ENCODE measurements around the gene CCDC141. TPM values are rescaled to one million over a fixed set of nuclear protein-coding genes. Genes with fewer than 3 reads are reported as not detected.
A peak's percentile ranks its signal among the peaks of the same experiment; 100 is the strongest.
"Not testable (repeated sequence)": the region's sequence is repeated elsewhere in the genome, so short reads cannot be mapped to it uniquely, and the experiment has no call there.

CCDC141 gene
- total RNA-seq, 4 donors from 2014 or later: 1.7 to 7.7 (median 3.9) TPM

GRCh38 chr2:179051250-179051649, 1.3 kb upstream of the CCDC141 start:
- H3K27ac ChIP-seq: no peak overlapping the region
- no peak overlapping the region for H3K4me3 ChIP-seq
- TF ChIP-seq EP300 (IDR thresholded peaks at IDR 0.05): no peak
- TF ChIP-seq CTCF (IDR thresholded peaks at IDR 0.05): no peak
- no peak for TF ChIP-seq POLR2A (IDR thresholded peaks at IDR 0.05)
- DNase-seq (ENCODE audit: low spot score in 2 of 2): no peak
- peaks cover 0 to 28% (median 7%) of the 10 kb centered on the region in 4 donors for H3K4me1 ChIP-seq
- 54 to 59% methylated on average over 4 of the region's 4 CpGs for WGBS, 2 donors
- no peaks in the 10 kb centered on the region for H3K9me3 ChIP-seq
- H3K36me3 ChIP-seq: no peaks in the 10 kb centered on the region
- no peaks in the 10 kb centered on the region for H3K27me3 ChIP-seq

GRCh38 chr2:179050755-179051154, 818 bp upstream of the CCDC141 start:
- no peaks in the 10 kb centered on the region for H3K27me3 ChIP-seq
- no peak overlapping the region for H3K4me3 ChIP-seq
- TF ChIP-seq POLR2A (IDR thresholded peaks at IDR 0.05) (no peak), EP300 (IDR thresholded peaks at IDR 0.05) (no peak), CTCF (IDR thresholded peaks at IDR 0.05) (no peak)
- peaks cover 0 to 28% (median 7%) of the 10 kb centered on the region in 4 donors for H3K4me1 ChIP-seq
- no peak overlapping the region for H3K27ac ChIP-seq
- no peak for DNase-seq (ENCODE audit: low spot score in 2 of 2)
- no peaks in the 10 kb centered on the region for H3K36me3 ChIP-seq
- no peaks in the 10 kb centered on the region for H3K9me3 ChIP-seq

DNA sequence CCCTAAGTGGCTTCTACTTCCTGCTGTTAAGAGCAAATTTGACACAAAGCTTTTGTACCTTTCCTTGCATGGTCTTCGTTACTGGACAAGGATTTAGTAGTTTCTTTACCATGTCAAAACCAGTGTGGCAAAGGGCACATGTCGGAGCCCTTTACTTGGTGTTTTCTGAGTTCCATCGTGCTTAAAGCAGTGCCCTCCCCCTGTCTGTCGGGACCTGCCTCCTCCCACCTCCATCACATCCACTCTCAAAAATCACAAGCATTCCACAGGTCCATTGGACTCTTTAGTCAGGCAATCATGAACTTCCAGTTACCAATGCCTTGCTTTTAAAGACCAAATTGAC, 763 bp downstream of the CCDC141 start:
- Histone ChIP-seq H3K27ac (peak overlapping the region in 1 of 4 donors; percentile 60), H3K4me3 (peak overlapping the region in 2 of 4 donors; percentile 25 to 28), H3K36me3 (no peaks in the 10 kb centered on the region), H3K9me3 (no peaks in the 10 kb centered on the region), H3K27me3 (no peaks in the 10 kb centered on the region), H3K4me1 (peaks cover 0 to 28% (median 7%) of the 10 kb centered on the region in 4 donors)
- WGBS, 2 donors: 42 to 47% methylated on average over 4 of the region's 4 CpGs
- TF ChIP-seq EP300 (IDR thresholded peaks at IDR 0.05) (no peak), POLR2A (IDR thresholded peaks at IDR 0.05) (no peak), CTCF (IDR thresholded peaks at IDR 0.05) (no peak)
- DNase-seq (ENCODE audit: low spot score in 2 of 2): no peak

DNA sequence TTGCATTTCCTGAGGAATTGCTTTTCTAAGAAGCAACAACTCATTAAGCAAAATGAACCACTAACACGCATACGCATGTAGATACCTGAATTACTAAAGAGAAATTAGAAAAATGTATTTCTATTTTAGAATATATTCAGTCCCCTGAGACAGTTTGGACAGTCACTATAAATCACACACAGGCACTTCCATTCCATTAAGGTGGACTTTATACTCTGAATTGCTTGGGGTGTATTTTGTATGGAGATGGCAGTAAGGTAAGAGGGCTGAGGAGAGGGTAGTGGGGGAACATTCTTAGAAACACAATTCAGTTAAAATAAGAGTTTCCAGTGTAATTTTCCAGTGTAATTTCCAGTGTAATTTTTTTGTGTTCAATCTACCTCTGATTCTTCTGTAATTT, 1.8 kb downstream of the CCDC141 start:
- WGBS, 2 donors: 85 to 97% methylated on average over 2 of the region's 2 CpGs
- no peak for TF ChIP-seq CTCF (IDR thresholded peaks at IDR 0.05)
- no peak for TF ChIP-seq POLR2A (IDR thresholded peaks at IDR 0.05)
- no peak for TF ChIP-seq EP300 (IDR thresholded peaks at IDR 0.05)
- no peak overlapping the region for H3K27ac ChIP-seq

GRCh38 chr2:179045602-179046001, 4.3 kb downstream of the CCDC141 start:
- not testable (repeated sequence) for H3K27me3 ChIP-seq; H3K36me3 ChIP-seq; H3K4me3 ChIP-seq; DNase-seq (ENCODE audit: low spot score in 2 of 2); H3K27ac ChIP-seq; H3K9me3 ChIP-seq
- WGBS, 2 donors: 0 to 44% methylated on average over 1 of the region's 1 CpG
- peaks cover 0 to 18% (median 7%) of the 10 kb centered on the region in 4 donors for H3K4me1 ChIP-seq

More for the DNA sequence above, 1.8 kb downstream of the CCDC141 start:
- Histone ChIP-seq H3K9me3 (no peaks in the 10 kb centered on the region), H3K4me1 (peaks cover 0 to 28% (median 7%) of the 10 kb centered on the region in 4 donors), H3K36me3 (no peaks in the 10 kb centered on the region), H3K4me3 (no peak overlapping the region), H3K27me3 (no peaks in the 10 kb centered on the region)
- no peak for DNase-seq (ENCODE audit: low spot score in 2 of 2)

DNA sequence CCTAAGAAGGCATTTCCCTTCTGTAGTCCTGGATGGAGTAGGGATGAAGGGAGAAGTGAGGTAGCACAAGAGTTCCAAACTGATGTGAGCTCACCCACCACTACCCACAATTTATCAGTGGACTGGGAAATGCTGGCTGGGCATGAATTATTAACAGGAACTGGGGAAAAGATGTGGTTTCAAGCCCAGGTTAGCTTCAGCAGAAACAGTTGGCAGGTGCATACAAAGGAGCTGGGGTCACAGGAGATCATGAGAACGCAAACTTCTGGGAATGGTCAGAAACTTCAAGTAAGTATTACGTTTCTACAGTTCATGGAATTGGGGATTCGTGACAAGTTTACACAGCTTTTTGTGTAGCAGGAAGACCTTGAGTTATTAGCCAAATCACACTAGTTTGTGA, 5.4 kb downstream of the CCDC141 start:
- Histone ChIP-seq H3K27me3 (no peaks in the 10 kb centered on the region), H3K4me1 (peaks cover 0 to 7% (median 2%) of the 10 kb centered on the region in 4 donors), H3K4me3 (no peak overlapping the region), H3K27ac (no peak overlapping the region), H3K36me3 (no peaks in the 10 kb centered on the region), H3K9me3 (no peaks in the 10 kb centered on the region)
- 74 to 85% methylated on average over 3 of the region's 3 CpGs for WGBS, 2 donors
- no peak for DNase-seq (ENCODE audit: low spot score in 2 of 2)
- TF ChIP-seq POLR2A (IDR thresholded peaks at IDR 0.05): no peak
- no peak for TF ChIP-seq CTCF (IDR thresholded peaks at IDR 0.05)
- no peak for TF ChIP-seq EP300 (IDR thresholded peaks at IDR 0.05)
